GM23248 (cell line): ENCODE data around the gene COPG1.

ENCODE experiments used
- EZH2 ChIP-seq: fragments of 200-600 bp; sonication (generic); IDR thresholded peaks from 2 replicates; pipeline ENCODE4 v1.6.1; 2018; ENCODE audit warnings: antibody characterized with exemption, mild to moderate bottlenecking; ENCODE audit not compliant: insufficient read depth, poor library complexity, severe bottlenecking
- EZH2phosphoT487 ChIP-seq: fragments of 200-600 bp; sonication (generic); IDR thresholded peaks from 2 replicates; pipeline ENCODE4 v1.6.1; 2018; ENCODE audit warnings: antibody characterized with exemption, moderate library complexity, mild to moderate bottlenecking, low read depth; ENCODE audit not compliant: insufficient read depth

GRCh38 chr3:129289201-129289921, 40.0 kb downstream of the COPG1 start:
- TF ChIP-seq EZH2 = no peak
- no peak for TF ChIP-seq EZH2phosphoT487
